B cell (primary cell): ENCODE results near the gene CDK5RAP3.

ENCODE experiments used
- EZH2 ChIP-seq: IDR thresholded peaks from 2 replicates; pipeline ENCODE4 v1.6.1; 2012; ENCODE audit warnings: borderline replicate concordance, low read depth, mild to moderate bottlenecking, moderate library complexity, low read length; ENCODE audit not compliant: insufficient read depth, poor library complexity, severe bottlenecking
- TF ChIP-seq, protein P1 (sequence below): fragments of 200-600 bp; IDR thresholded peaks from one replicate; pipeline ENCODE4 v1.8.0; 2022; ENCODE audit warnings: antibody characterized with exemption, mild to moderate bottlenecking

DNA sequence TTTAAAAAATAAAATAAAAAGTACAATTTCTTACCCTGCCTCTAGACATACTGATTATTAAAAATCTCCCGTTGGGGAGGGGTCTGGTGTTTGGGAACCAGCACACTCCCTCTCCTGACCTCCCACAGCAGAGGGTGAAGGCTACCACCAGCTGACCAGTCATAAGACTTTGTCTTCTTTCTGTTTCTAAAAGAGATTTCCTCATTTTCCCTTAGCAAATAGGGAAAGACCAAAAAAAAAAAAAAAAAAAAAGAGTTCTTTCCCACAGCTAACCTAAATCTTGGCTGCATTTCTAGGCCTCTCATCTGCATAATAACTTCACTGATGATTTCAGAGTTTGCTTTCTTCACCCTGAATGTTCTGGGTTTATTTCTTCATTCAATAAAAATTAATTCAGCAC is 30.3 kb downstream of the CDK5RAP3 start:
- TF ChIP-seq EZH2: no peak
- TF ChIP-seq, protein P1, sequence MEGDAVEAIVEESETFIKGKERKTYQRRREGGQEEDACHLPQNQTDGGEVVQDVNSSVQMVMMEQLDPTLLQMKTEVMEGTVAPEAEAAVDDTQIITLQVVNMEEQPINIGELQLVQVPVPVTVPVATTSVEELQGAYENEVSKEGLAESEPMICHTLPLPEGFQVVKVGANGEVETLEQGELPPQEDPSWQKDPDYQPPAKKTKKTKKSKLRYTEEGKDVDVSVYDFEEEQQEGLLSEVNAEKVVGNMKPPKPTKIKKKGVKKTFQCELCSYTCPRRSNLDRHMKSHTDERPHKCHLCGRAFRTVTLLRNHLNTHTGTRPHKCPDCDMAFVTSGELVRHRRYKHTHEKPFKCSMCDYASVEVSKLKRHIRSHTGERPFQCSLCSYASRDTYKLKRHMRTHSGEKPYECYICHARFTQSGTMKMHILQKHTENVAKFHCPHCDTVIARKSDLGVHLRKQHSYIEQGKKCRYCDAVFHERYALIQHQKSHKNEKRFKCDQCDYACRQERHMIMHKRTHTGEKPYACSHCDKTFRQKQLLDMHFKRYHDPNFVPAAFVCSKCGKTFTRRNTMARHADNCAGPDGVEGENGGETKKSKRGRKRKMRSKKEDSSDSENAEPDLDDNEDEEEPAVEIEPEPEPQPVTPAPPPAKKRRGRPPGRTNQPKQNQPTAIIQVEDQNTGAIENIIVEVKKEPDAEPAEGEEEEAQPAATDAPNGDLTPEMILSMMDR: no peak
